ENCODE measurements around the gene HAO2. TPM values are rescaled to one million over a fixed set of nuclear protein-coding genes. Genes with fewer than 3 reads are reported as not detected.
"Not testable (repeated sequence)": the region's sequence is repeated elsewhere in the genome, so short reads cannot be mapped to it uniquely, and the experiment has no call there.

HAO2 gene
- total RNA-seq, 1 donor: not detected

- no peak for TF ChIP-seq CTCF (IDR thresholded peaks at IDR 0.05; ENCODE audit: insufficient read depth, low read depth, low read length)
- no peak for DNase-seq (ENCODE audit: low read depth)
These were observed 27.1 kb upstream of the HAO2 start for GRCh38 chr1:119341372-119341947.

DNA sequence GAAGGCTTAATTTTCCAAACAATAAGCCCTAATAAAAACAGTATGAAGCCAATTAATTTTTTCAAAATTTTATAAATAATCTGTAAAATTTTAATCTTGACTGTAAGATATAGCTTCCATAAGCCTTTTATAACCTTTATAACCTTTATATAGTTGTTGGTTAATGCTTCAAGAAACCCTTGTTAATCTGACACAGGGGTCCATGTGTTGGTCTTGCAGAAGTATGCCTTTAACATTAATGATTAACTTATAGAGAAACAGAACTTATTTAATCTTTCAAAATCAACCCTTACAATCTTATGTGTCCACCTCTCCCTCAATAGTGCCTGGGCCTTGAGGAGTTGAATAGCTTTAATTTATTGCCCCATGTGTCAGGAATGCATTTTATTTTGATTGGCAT is 23.2 kb upstream of the HAO2 start:
- no peak for DNase-seq (ENCODE audit: low read depth)
- no peak overlapping the region for H3K4me3 ChIP-seq (ENCODE audit: low read depth, low read length)
- TF ChIP-seq CTCF (IDR thresholded peaks at IDR 0.05; ENCODE audit: insufficient read depth, low read depth, low read length): no peak

More at GRCh38 chr1:119341372-119341947, 27.1 kb upstream of the HAO2 start:
- H3K4me3 ChIP-seq (ENCODE audit: low read depth, low read length): no peak overlapping the region

DNA sequence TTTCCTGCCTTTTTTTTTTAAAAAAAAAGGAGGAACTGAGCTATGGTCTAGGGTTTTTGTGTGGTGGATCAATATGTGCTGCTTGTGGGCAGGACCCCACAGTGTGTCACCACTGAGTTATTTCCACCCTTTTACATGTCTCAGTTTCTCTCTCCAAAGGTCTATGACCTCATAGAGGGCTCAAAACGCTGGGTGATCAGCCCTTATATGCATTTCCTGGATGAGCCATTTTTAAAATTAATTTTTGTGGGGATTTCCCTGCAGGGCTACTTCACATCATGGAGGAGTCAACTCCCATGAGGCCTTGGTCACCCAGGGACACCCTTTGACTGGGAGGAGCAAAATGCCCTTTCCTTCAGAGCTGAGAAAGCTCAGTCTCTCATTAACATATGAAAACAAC is 20.7 kb upstream of the HAO2 start:
- H3K4me3 ChIP-seq (ENCODE audit: low read depth, low read length): no peak overlapping the region
- TF ChIP-seq CTCF (IDR thresholded peaks at IDR 0.05; ENCODE audit: insufficient read depth, low read depth, low read length): no peak
- DNase-seq (ENCODE audit: low read depth): no peak

DNA sequence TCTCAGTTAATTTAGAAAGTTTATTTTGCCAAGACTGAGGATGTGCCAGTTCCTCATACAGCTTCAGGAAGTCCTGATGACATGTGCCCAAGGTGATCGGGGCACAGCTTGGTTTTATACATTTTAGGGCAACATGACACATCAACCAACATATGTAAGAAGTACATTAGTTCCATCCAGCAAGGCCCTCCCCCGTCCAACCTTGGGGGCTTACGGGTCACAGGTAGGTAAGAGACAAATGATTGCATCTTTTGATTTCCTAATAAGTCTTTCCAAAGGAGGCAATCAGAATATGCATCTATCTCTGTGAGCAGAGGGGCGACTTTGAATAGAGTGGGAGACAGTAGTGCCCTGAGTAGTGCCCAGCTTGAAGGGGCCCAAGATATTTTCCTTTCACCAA is 19.6 kb upstream of the HAO2 start:
- TF ChIP-seq CTCF (IDR thresholded peaks at IDR 0.05; ENCODE audit: insufficient read depth, low read depth, low read length): no peak
- no peak overlapping the region for H3K4me3 ChIP-seq (ENCODE audit: low read depth, low read length)
- DNase-seq (ENCODE audit: low read depth): no peak

GRCh38 chr1:119350866-119351265 is 17.7 kb upstream of the HAO2 start:
- not testable (repeated sequence) for DNase-seq (ENCODE audit: low read depth); H3K4me3 ChIP-seq (ENCODE audit: low read depth, low read length)

DNA sequence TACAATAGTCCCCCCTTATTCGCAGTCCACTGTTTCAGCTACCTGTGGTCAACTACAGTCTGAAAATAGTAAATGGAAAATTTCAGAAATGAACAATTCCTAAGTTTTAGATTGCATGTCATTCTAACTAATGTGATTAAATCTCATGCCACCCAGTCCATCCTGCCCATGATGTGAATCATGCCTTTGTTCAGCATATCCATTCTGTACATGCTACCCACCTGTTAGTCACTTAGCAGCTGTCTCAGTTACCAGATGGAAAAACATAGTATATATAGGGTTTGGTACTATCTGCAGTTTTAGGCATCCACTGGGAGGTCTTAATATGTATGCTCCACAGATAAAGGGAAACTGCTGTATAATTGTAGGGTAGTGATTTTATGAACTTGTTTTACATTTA is 16.6 kb upstream of the HAO2 start:
- no peak overlapping the region for H3K4me3 ChIP-seq (ENCODE audit: low read depth, low read length)
- TF ChIP-seq CTCF (IDR thresholded peaks at IDR 0.05; ENCODE audit: insufficient read depth, low read depth, low read length): no peak
- DNase-seq (ENCODE audit: low read depth): no peak

GRCh38 chr1:119353836-119354235 is 14.7 kb upstream of the HAO2 start:
- no peak for TF ChIP-seq CTCF (IDR thresholded peaks at IDR 0.05; ENCODE audit: insufficient read depth, low read depth, low read length)
- no peak overlapping the region for H3K4me3 ChIP-seq (ENCODE audit: low read depth, low read length)
- DNase-seq (ENCODE audit: low read depth): no peak
